NCI-H748 treated with DMSO at 0.1 percent for 48 hours (cell line): ENCODE measurements around the gene RARS2.
"Not testable (repeated sequence)": the region's sequence is repeated elsewhere in the genome, so short reads cannot be mapped to it uniquely, and the experiment has no call there.

ENCODE experiments used
- DNase-seq: peaks from one replicate; lab custom pipeline; 2025; lab: John Stamatoyannopoulos, UW

The RARS2 gene

GRCh38 chr6:87501809-87502572 lies 87.8 kb downstream of the RARS2 start:
- no peak for DNase-seq

GRCh38 chr6:87498048-87498447 lies 91.7 kb downstream of the RARS2 start:
- DNase-seq = no peak

- no peak for DNase-seq
Measured at GRCh38 chr6:87494761-87495422, 94.9 kb downstream of the RARS2 start.

GRCh38 chr6:87489326-87489725 lies 100.5 kb downstream of the RARS2 start:
- DNase-seq = not testable (repeated sequence)

- no peak for DNase-seq
Measured at GRCh38 chr6:87487555-87487954, 102.2 kb downstream of the RARS2 start.

GRCh38 chr6:87484491-87484890 lies 105.3 kb downstream of the RARS2 start:
- no peak for DNase-seq

- DNase-seq = no peak
Measured at GRCh38 chr6:87483929-87484328, 105.9 kb downstream of the RARS2 start.

- no peak for DNase-seq
Measured at GRCh38 chr6:87482366-87482765, 107.4 kb downstream of the RARS2 start.

GRCh38 chr6:87481931-87482330 lies 107.9 kb downstream of the RARS2 start:
- DNase-seq = no peak

- DNase-seq = peak; percentile 19
Measured at GRCh38 chr6:87473419-87473903, 116.3 kb downstream of the RARS2 start.

- DNase-seq = peak; percentile 65
Measured at GRCh38 chr6:87472525-87473418, 117.0 kb downstream of the RARS2 start, which contains the start of gene SLC35A1. Gene SLC35A1, plus strand, starts transcription at chr6:87472974. Its CDS starts 30 bp downstream, at chr6:87473004.

- no peak for DNase-seq
Measured at GRCh38 chr6:87465051-87465450, 124.7 kb downstream of the RARS2 start.
